Limb (tissue), 2 donors: ENCODE data around the gene PIEZO1.
A peak's percentile ranks its signal among the peaks of the same experiment; 100 is the strongest.

Source experiments
- DNase-seq, 2 donors: peaks; one replicate each; pipeline ENCODE4 v3.0.0-alpha.2; 2016; ENCODE audit errors: extremely low spot score in 2 of 2

PIEZO1 gene

DNA sequence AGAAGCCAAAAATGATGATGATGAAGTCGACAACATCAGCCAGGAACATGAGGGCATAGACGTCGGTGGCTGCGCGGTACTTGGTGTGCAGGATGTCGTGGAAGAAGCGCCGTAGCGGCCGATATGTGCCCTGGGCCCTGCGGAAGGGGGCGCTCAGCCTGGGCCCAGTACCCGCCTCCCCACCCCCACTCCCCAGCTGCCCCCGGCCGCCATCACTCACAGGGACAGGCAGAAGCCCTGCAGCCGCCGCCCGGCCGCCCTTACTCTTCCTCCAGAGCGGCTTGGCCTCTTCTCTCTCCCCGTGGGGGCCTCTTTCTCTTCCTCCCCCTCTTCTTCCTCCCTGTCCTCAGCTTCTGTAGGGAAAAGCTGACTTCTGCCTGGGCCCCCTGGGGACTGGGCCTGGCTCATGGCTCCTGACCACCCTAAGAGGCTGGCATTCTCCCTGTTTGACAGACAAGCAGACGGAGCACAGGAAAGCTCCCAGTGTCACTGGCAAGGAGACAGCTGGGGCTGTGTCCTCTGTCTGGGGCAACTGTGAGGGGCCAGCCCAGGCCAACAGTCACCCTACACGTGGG lies 64.5 kb downstream of the PIEZO1 start:
- DNase-seq = no peak

GRCh38 chr16:88719933-88720296 lies 65.1 kb downstream of the PIEZO1 start:
- no peak for DNase-seq

- DNase-seq = no peak
Observed at GRCh38 chr16:88719267-88719932, 65.6 kb downstream of the PIEZO1 start.

GRCh38 chr16:88718178-88718577 lies 66.8 kb downstream of the PIEZO1 start:
- DNase-seq = no peak

GRCh38 chr16:88716601-88717001 lies 68.4 kb downstream of the PIEZO1 start:
- DNase-seq = no peak

GRCh38 chr16:88716201-88716600 lies 68.8 kb downstream of the PIEZO1 start:
- DNase-seq = no peak

DNA sequence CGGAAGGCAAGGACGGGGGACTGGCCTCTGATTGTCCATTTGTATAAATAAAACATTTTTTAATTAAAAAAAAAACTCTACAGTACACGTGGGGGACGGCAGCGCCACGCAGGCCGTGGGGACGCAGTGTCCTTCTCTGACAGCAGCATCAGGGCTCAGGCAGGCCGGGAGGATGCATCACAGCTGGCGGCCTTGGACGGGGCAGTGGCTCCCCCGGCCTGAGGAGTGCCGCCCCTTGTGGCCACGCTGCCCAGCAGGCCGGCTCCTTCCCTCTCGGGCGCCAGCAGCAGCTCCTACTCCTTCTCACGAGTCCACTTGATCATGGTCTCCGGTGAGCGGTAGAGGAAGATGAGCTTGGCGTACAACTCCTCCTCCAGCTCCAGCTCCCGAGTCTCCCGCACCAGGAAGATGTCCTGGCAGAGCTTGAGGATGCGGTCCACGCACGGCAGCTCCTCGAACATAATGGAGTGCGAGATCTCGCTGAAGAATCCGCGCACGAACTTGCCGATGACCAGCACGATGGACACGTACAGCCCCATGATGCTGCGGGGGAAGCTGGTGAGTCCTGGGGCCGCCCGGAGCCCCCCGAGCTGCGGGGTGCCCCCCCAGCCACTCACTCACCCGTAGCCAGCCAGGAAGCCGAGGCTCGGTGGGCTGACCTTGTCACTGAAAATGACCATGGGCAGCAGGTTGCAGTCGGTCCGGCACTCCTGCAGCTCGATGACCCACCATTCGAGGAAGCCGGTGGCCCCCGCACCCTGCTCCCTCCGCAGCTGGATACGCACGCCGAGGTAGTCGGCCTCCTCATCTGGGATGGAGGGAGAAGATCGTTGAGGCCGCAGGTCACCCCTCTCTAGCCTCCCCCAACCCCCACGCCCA lies 69.5 kb downstream of the PIEZO1 start:
- no peak for DNase-seq

DNA sequence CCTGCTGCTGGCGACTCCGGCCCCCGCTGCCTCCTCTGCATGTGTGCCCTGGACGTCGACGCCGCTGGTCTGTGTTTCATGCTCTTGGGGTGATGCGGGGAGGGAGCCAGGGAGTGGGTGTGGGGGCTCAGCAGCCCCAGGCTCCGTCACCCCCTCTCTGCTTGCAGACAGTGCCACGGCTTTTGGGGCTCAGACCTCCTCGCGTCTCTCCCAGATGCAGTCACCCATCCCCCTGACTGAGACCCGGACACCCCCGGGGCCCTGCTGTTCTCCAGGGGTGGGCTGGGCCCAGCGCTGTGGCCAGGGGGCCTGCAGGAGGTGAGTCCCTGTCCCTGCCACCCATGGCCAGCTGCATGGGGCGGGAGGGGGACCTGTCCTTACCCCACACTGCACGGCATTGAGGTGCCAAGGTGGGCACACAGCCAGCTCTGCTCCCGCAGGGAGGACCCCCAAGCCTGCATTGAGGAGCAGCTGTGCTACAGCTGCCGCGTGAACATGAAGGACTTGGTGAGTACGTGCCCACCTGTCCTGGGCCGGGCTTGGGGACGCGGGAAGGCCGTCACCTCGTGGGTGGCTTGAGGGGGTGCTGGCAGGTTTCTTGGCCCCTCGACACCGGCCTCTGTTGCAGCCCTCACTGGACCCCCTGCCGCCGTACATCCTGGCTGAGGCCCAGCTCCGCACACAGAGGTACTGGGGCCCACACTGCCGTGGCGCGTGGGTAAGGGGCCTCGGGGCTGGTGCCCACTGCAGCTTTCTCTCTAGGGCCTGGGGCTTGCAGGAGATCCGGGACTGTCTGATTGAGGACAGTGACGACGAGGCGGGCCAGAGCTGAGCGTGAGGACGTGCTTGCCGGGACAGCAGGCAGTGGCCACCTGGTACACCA lies 70.4 kb downstream of the PIEZO1 start:
- DNase-seq = no peak

- DNase-seq = no peak
Observed at GRCh38 chr16:88713568-88714419, 71.2 kb downstream of the PIEZO1 start.

- DNase-seq = no peak
Observed at GRCh38 chr16:88713054-88713453, 72.0 kb downstream of the PIEZO1 start.

DNA sequence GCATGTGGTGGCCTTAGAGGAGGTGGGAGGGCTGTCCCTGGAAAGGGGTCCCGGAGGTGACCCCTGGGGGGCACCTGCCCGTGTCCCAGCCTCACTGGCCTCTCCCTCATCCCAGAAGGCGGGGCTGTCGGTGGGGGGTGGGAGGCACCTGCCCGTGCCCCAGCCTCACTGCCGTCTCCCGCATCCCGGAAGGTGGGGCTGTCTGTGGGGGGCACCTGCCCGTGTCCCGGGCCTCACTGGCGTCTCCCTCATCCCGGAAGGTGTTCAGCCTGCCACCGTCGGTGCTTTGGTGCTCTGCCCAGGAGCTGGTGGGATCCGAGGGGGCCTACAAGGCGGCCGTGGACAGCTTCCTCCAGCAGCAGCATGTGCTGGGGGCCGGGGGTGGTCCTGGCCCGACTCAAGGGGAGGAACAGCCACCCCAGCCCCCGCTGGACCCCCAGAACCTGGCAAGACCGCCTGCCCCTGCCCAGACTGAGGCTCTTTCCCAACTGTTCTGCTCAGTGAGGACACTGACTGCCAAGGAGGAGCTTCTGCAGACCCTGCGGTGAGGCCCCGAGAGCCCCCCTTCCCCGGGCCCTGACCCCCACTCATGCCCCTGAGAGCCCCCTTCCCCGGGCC lies 72.5 kb downstream of the PIEZO1 start:
- DNase-seq = no peak

GRCh38 chr16:88711750-88712340 lies 73.2 kb downstream of the PIEZO1 start:
- no peak for DNase-seq

DNA sequence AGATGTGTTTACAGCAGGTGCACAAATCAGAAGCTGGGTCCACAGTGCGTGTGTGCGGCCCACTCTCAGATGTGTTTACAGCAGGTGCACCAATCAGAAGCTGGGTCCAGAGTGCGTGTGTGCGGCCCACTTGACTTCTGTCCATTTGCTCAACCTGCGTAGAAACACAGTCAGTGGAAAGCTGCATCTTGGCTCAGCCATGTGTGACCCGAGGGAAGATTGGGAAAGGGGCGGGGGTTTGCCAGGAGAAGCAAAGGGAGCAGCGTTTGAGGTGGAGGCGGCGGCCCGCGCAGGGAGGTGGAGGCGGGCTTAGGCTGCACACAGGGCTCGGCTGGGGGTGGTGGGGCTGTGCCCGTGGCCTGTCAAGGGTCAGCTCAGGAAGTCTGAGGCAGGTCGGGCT lies 74.5 kb downstream of the PIEZO1 start:
- no peak for DNase-seq

- DNase-seq = no peak
Observed at GRCh38 chr16:88706965-88707826, 77.8 kb downstream of the PIEZO1 start.

GRCh38 chr16:88706229-88706964 lies 78.6 kb downstream of the PIEZO1 start, which contains the start of the genes CTU2 and RNF166:
Gene CTU2 (plus strand): TSS chr16:88706503. CDS start chr16:88706531, 28 bp downstream.
Gene RNF166 (minus strand): TSS chr16:88706408. CDS start chr16:88706325, 83 bp downstream.
- DNase-seq = peak; percentile 91 to 94

GRCh38 chr16:88705801-88706228 lies 79.2 kb downstream of the PIEZO1 start:
- no peak for DNase-seq

DNA sequence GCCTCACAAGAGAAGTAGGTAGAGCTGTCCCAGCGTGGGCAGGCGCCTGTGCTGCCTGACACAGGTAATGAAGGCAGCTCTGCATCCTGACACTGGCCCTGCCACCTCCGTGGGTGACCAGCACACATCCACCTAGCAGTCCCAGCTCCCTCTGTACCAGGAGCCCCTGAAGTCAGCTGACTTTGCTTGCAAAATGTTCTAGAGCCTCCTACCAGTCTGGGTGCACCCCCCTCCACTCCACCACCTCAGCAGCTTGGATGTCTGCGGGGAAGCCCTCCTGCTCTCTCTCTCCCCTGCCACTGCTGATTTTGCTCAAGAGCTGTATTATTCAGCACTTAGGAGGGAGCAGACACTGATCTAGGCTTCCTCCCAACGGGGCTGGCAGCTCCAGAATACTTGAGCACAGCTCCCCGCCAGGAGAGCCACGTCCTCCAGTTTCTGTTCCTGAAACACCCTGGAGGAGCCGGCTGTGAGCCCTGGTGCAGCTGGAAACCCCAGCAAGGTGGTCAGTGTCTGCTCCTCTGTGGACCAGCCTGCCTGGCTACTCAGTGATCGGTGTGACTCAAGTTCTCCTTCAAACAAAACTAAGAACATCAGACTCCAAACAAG lies 79.8 kb downstream of the PIEZO1 start:
- DNase-seq = no peak
